ENCODE results near the gene HIVEP2. TPM values are rescaled to one million over a fixed set of nuclear protein-coding genes. Genes with fewer than 3 reads are reported as not detected.

The HIVEP2 gene
- total RNA-seq, 1 experiment from 2014 or later = 10.3 TPM

GRCh38 chr6:142722012-142722411 is 223.0 kb downstream of the HIVEP2 start:
- Histone ChIP-seq H3K36me3 (ENCODE audit: control insufficient read depth, insufficient read depth, low read length) (no peaks in the 10 kb centered on the region), H3K27me3 (ENCODE audit: control insufficient read depth, insufficient read depth, low read length) (peaks cover 4% of the 10 kb centered on the region; the same call in 1 of the 2 replicates), H3K9me3 (ENCODE audit: control insufficient read depth, insufficient read depth, low read depth, low read length) (peaks cover 17% of the 10 kb centered on the region; the same call in 1 of the 2 replicates), H3K27ac (ENCODE audit: low read length) (no peak overlapping the region), H3K4me3 (ENCODE audit: low read depth in 2 of 2, low read length in 2 of 2) (no peak overlapping the region), H3K4me1 (ENCODE audit: control insufficient read depth, insufficient read depth, low read length) (no peaks in the 10 kb centered on the region)
- intact Hi-C loops (cut with micrococcal nuclease; ENCODE audit: unreplicated experiment) (no loop called here), in situ Hi-C loops (cut with HindIII; ENCODE audit: low pct_unique_long_range_greater_than_20kb, low sequenced_read_pairs) (no loop called here)
- ChIA-PET CTCF (no interaction called here), POLR2A (no interaction called here)
- TF ChIP-seq CTCF (IDR thresholded peaks at IDR 0.05) = no peak
- no peak for TF ChIP-seq POLR2AphosphoS5 (IDR thresholded peaks at IDR 0.05; ENCODE audit: low read depth, low read length)
- no peak for TF ChIP-seq TCF7L2 (IDR thresholded peaks at IDR 0.05; ENCODE audit: low read depth, low read length)
- no peak for TF ChIP-seq SIN3A (IDR thresholded peaks at IDR 0.05; ENCODE audit: borderline replicate concordance, insufficient read depth, low read depth, low read length)
- TF ChIP-seq REST (IDR thresholded peaks at IDR 0.05; ENCODE audit: insufficient read depth in 1 of 2, low read depth in 2 of 2, low read length in 1 of 2) = no peak
- no TSS peak for BruUV-seq (replicated peaks)
- no peak for DNase-seq (ENCODE audit: low read depth, low spot score)
- ATAC-seq = no peak

- DNase-seq (ENCODE audit: low read depth, low spot score) (no peak), ATAC-seq (no peak)
- H3K27me3 ChIP-seq (ENCODE audit: control insufficient read depth, insufficient read depth, low read length) = peaks cover 7% of the 10 kb centered on the region
- no peak overlapping the region for H3K27ac ChIP-seq (ENCODE audit: low read length)
- H3K4me1 ChIP-seq (ENCODE audit: control insufficient read depth, insufficient read depth, low read length) = no peaks in the 10 kb centered on the region
- BruUV-seq (replicated peaks) = no TSS peak
- in situ Hi-C loops (cut with HindIII; ENCODE audit: low pct_unique_long_range_greater_than_20kb, low sequenced_read_pairs) = no loop called here
- no peak overlapping the region for H3K4me3 ChIP-seq (ENCODE audit: low read depth in 2 of 2, low read length in 2 of 2)
- CTCF ChIA-PET = no interaction called here
- no peaks in the 10 kb centered on the region for H3K36me3 ChIP-seq (ENCODE audit: control insufficient read depth, insufficient read depth, low read length)
- TF ChIP-seq REST (IDR thresholded peaks at IDR 0.05; ENCODE audit: insufficient read depth in 1 of 2, low read depth in 2 of 2, low read length in 1 of 2) (no peak), TCF7L2 (IDR thresholded peaks at IDR 0.05; ENCODE audit: low read depth, low read length) (no peak), SIN3A (IDR thresholded peaks at IDR 0.05; ENCODE audit: borderline replicate concordance, insufficient read depth, low read depth, low read length) (no peak), CTCF (IDR thresholded peaks at IDR 0.05) (no peak), POLR2AphosphoS5 (IDR thresholded peaks at IDR 0.05; ENCODE audit: low read depth, low read length) (no peak)
- peaks cover 17% of the 10 kb centered on the region; the same call in 1 of the 2 replicates for H3K9me3 ChIP-seq (ENCODE audit: control insufficient read depth, insufficient read depth, low read depth, low read length)
- POLR2A ChIA-PET = no interaction called here
- intact Hi-C loops (cut with micrococcal nuclease; ENCODE audit: unreplicated experiment) = no loop called here
Observed at GRCh38 chr6:142721215-142721920, 223.6 kb downstream of the HIVEP2 start.

Data from Panc1 (cell line).